ENCODE data around the gene CYP39A1.

The CYP39A1 gene

GRCh38 chr6:46563924-46564323, 88.7 kb downstream of the CYP39A1 start:
- no peak overlapping the region for H3K4me3 ChIP-seq (ENCODE audit: control insufficient read depth, low read depth, low read length)
- no peak for TF ChIP-seq CTCF (conservative IDR thresholded peaks at IDR 0.05; ENCODE audit: control insufficient read depth, insufficient read depth, low read depth, low read length)
- no peak for DNase-seq (ENCODE audit: low read depth)

- TF ChIP-seq CTCF (conservative IDR thresholded peaks at IDR 0.05; ENCODE audit: control insufficient read depth, insufficient read depth, low read depth, low read length) = no peak
- no peak for DNase-seq (ENCODE audit: low read depth)
- H3K4me3 ChIP-seq (ENCODE audit: control insufficient read depth, low read depth, low read length) = no peak overlapping the region
Measured at GRCh38 chr6:46556053-46556452, 96.6 kb downstream of the CYP39A1 start.

GRCh38 chr6:46555129-46555528, 97.5 kb downstream of the CYP39A1 start:
- H3K4me3 ChIP-seq (ENCODE audit: control insufficient read depth, low read depth, low read length) = no peak overlapping the region

GRCh38 chr6:46549155-46549554, 103.5 kb downstream of the CYP39A1 start:
- DNase-seq (ENCODE audit: low read depth) = no peak
- no peak overlapping the region for H3K4me3 ChIP-seq (ENCODE audit: control insufficient read depth, low read depth, low read length)
- no peak for TF ChIP-seq CTCF (conservative IDR thresholded peaks at IDR 0.05; ENCODE audit: control insufficient read depth, insufficient read depth, low read depth, low read length)

More at GRCh38 chr6:46555129-46555528, 97.5 kb downstream of the CYP39A1 start:
- no peak for TF ChIP-seq CTCF (conservative IDR thresholded peaks at IDR 0.05; ENCODE audit: control insufficient read depth, insufficient read depth, low read depth, low read length)
- DNase-seq (ENCODE audit: low read depth) = no peak

GRCh38 chr6:46541556-46541955, 111.1 kb downstream of the CYP39A1 start:
- no peak for TF ChIP-seq CTCF (conservative IDR thresholded peaks at IDR 0.05; ENCODE audit: control insufficient read depth, insufficient read depth, low read depth, low read length)
- no peak for DNase-seq (ENCODE audit: low read depth)
- no peak overlapping the region for H3K4me3 ChIP-seq (ENCODE audit: control insufficient read depth, low read depth, low read length)

- no peak overlapping the region for H3K4me3 ChIP-seq (ENCODE audit: control insufficient read depth, low read depth, low read length)
- no peak for TF ChIP-seq CTCF (conservative IDR thresholded peaks at IDR 0.05; ENCODE audit: control insufficient read depth, insufficient read depth, low read depth, low read length)
- no peak for DNase-seq (ENCODE audit: low read depth)
Measured at GRCh38 chr6:46539866-46540265, 112.8 kb downstream of the CYP39A1 start.

All from fibroblast of mammary gland (primary cell).